HG03196 (cell line): ENCODE measurements around the gene RTN4RL2.
"Not testable (repeated sequence)": the region's sequence is repeated elsewhere in the genome, so short reads cannot be mapped to it uniquely, and the experiment has no call there.

Source experiments
- ATAC-seq: cut with Tn5 transposase; IDR thresholded peaks from one replicate; pipeline ENCODE4 v1.9.1; 2021; ENCODE audit not compliant: unreplicated experiment

Gene RTN4RL2

GRCh38 chr11:57432149-57432561, 28.2 kb upstream of the RTN4RL2 start:
- no peak for ATAC-seq

GRCh38 chr11:57432714-57433163, 27.6 kb upstream of the RTN4RL2 start:
- ATAC-seq = no peak

- ATAC-seq = no peak
Measured at GRCh38 chr11:57434640-57435546, 25.4 kb upstream of the RTN4RL2 start.

GRCh38 chr11:57436031-57436430, 24.3 kb upstream of the RTN4RL2 start:
- ATAC-seq = no peak

GRCh38 chr11:57438345-57439285, 21.7 kb upstream of the RTN4RL2 start:
- ATAC-seq = no peak

GRCh38 chr11:57439786-57440185, 20.5 kb upstream of the RTN4RL2 start:
- no peak for ATAC-seq

GRCh38 chr11:57440744-57441414, 19.4 kb upstream of the RTN4RL2 start:
- no peak for ATAC-seq

GRCh38 chr11:57444362-57445121, 15.8 kb upstream of the RTN4RL2 start:
- ATAC-seq = no peak

- ATAC-seq = not testable (repeated sequence)
Measured at GRCh38 chr11:57445122-57445394, 15.3 kb upstream of the RTN4RL2 start.

- ATAC-seq = no peak
Measured at GRCh38 chr11:57446055-57446454, 14.3 kb upstream of the RTN4RL2 start.

GRCh38 chr11:57453543-57454177, 6.7 kb upstream of the RTN4RL2 start:
- ATAC-seq = no peak

- peak; percentile 58 for ATAC-seq
Measured at GRCh38 chr11:57456960-57457642, 3.2 kb upstream of the RTN4RL2 start.

- peak; percentile 13 for ATAC-seq
Measured at GRCh38 chr11:57457643-57458023, 2.7 kb upstream of the RTN4RL2 start.

GRCh38 chr11:57458060-57458409, 2.3 kb upstream of the RTN4RL2 start:
- no peak for ATAC-seq

GRCh38 chr11:57458410-57459163, 1.7 kb upstream of the RTN4RL2 start:
- no peak for ATAC-seq

GRCh38 chr11:57459164-57460021, 935 bp upstream of the RTN4RL2 start:
- ATAC-seq = no peak

- ATAC-seq = no peak
Measured at GRCh38 chr11:57460758-57461749, 726 bp downstream of the RTN4RL2 start.
